HG02885 (cell line): ENCODE data around the gene MORN1.

Experiments
- ATAC-seq: cut with Tn5 transposase; IDR thresholded peaks from one replicate; pipeline ENCODE4 v1.9.1; 2021; ENCODE audit warnings: mild to moderate bottlenecking; ENCODE audit not compliant: unreplicated experiment, poor library complexity

Gene MORN1

DNA sequence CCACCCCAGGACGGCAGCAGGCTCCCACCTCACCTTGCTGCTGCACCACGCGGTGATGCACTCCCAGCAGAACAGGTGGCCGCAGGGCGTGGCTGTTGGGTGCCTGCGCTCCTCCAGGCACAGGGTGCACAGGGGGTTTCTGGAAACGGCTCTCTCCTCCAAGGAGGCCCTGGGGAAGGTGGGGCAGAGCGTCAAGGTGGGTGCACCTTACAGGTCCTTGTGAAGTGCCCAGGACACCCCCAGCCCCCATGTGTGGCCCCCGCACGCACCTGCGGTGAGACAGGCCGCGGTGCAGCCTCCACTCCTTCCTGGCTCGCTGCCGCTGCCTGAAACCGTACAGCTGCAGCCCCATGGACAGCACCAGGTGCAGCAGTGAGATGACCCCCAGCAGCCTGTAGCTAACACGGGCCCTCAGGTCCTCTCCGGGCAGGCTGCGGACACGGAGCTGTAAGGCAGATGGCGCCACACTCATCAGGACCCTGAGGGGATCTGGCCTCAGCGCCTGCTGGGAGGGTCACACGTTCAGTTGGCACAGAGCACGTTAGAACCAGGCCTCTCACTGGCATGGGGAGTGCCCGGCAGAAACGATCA lies 15.2 kb upstream of the MORN1 start:
- ATAC-seq: no peak

DNA sequence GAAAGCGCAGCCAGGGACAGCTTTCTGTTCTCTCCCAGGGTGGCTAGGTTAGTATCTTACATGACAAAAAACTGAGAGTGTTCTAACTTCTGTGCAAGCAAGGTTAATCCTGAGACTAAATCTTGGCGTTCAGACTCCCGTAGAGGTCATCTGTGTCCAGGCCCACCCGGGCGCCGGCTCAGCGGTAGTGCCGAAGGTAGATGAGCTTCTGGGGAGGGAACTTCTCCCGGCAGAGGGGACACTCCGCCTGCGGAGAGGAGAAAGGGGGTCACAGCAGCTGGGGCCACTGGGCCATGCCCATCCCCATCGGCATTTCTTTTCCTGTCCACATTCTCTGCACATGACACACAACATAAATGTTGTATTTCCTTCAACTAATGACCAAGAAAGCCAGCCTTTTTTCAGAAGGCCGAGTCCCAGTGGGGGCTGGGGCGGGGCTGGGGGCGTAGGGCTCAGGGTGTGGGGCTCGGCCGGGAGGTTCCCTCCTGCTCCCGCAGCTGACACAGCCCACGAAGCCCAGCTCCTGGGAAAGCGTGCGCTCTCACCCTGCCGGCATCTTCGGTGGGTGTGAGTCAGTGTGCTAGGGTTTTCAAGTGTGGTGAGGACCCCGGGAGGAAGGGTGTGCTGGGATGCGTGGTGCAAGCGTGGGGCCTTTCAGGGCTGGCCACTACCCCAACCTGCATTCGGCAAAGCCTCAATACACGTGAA lies 14.4 kb upstream of the MORN1 start:
- ATAC-seq: no peak

DNA sequence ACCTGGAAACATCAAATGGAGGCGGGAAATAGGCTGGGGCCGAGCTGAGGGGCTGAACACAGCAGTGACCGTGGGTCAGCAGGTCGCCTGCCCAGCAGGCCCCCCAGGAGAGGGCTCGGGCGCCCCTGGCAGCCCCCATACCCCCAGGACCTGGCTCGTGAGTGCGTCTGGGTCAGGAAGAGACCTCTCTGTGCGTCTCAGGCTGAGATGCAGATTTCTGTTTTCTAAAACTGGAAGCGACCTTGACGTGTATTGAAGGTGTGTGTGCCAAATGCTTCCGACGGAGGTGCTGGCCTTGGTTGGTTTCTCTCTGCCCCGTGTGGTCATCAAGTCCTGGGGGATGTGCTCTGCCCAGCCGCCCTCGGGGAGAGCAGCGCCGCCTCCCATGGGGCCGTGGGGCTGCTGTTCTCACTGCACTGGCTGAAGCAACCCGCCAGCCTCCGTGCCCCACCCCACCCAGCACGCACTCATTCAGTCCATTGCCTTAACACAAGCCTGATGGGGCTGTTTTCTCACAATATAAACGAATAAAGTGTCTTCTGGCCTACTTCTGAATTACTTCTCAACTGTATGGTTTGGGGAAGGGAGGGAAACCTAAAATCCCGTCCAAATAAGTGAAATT lies 13.6 kb upstream of the MORN1 start:
- ATAC-seq: no peak

DNA sequence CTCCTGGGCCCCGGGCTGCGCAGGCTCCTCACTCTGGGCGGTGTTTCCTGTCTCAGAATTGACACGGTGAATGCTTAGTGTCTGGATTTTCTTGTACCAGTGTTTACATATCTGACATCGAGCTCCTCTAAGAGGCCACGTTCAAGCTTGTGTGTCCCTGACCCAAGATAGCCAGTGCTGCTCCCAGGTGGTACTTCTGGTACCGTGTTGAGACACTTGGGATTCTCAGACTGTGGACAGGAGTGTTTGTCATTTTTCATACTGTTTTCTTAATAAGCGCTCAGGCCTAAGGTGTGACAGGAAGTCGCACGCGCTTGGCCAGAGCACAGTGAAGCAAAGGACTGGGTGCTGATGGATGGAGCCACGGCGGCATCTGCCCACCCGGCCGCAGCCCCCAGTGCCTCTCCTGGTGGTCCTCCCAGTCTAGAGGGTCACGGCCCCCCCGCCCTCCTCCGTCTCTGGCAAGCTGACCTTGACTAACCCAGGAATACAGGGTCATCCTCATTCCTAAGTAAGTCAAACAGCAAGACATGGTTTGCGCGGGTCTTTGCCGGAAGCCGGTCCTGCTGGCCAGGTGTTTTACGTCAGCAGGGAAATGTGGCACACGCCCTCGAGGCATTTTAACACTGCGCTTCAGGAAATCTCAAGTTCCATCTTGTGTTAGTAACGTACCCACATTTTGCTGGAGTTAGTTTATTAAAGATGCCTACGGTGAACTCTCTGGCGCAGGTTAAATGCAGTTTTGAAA lies 13.0 kb upstream of the MORN1 start:
- ATAC-seq: no peak

DNA sequence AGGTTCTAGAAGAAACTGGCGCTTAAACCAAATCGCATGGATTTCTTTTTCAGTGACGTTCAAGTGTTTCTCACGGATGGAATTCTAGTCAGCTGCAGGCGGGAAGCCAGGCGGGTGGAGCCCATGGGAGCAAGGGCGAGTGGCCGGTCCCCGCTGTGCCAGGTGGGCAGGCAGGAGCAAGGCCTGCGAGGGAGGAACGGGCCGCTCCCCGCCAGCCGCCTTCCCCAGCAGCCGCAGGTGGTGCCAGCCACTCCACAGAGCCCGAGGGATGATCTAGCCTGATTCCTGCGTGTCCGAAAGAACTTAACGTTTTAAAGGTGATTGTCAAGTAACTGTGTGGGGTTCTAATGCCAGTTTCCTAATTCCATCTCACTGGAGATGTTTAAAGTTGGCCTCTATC lies 11.9 kb upstream of the MORN1 start:
- ATAC-seq: no peak

DNA sequence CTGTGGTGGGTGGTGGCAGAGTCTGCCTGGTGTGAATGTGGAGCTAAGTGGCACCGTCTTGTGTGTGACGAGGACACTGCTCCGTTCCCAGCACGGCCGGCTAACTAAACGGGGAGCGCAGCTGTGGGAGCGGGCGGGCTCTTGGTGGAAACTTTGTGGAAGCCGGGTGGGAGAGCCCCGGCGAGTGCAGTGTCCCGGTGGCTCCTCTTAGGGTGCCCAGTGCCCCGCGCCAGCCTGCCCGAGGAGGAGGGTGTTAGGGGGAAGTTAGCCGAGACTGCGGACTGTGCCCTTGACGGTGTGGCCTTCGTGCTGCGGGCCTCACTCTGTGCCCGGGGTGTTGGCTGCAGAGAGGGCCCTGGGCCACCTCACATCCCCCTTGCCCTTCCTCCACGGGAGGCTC lies 11.1 kb upstream of the MORN1 start:
- ATAC-seq: no peak

DNA sequence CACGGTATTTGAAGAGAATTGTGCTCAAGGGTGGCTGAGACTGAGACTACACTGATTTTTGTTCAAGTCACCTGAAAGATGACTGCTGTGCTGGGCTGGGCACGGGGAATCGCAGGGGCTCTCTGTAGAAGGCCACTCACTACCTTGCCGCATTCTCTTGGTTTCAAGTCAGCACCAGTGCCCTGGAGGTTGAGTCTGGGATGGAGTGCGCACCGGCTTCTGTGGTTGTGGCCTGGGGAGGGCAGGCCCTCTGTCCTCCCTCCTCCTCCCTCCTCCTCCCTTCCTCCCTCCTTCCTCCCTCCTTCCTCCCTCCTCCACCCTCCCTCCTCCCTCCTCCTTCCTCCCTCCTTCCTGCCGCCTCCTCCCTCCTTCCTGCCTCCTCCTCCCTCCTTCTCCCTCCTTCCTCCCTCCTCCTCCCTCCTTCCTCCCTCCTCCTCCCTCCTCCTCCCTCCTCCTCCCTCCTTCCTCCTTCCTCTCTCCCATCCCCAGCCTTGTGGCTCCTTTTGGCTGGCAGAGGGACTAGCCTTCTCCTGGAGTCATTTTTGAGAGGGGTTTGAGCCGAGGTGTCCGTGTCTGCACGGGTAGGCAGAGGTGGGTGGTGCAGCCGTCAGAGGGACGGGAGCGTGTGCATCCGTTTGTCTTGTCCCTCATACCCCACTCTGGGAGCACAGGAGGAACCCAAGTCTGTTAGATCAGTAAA lies 9.7 kb upstream of the MORN1 start:
- ATAC-seq: no peak

DNA sequence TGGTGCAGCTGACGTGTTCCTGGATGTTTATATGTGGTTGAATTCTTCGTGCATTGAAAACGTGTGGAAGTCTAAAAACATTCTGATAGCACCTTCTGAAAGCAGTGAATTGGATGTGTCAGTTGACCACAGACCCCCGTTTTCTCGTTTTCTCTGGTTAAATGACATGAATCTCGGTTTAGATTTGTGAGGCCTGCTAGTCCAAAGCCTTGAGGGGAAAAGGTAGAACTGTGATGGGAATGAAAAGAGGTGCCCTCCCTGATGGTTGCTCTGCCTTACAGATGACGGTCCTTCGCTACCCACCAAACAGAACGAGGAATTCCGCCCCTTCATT lies 9.2 kb upstream of the MORN1 start:
- ATAC-seq: no peak

DNA sequence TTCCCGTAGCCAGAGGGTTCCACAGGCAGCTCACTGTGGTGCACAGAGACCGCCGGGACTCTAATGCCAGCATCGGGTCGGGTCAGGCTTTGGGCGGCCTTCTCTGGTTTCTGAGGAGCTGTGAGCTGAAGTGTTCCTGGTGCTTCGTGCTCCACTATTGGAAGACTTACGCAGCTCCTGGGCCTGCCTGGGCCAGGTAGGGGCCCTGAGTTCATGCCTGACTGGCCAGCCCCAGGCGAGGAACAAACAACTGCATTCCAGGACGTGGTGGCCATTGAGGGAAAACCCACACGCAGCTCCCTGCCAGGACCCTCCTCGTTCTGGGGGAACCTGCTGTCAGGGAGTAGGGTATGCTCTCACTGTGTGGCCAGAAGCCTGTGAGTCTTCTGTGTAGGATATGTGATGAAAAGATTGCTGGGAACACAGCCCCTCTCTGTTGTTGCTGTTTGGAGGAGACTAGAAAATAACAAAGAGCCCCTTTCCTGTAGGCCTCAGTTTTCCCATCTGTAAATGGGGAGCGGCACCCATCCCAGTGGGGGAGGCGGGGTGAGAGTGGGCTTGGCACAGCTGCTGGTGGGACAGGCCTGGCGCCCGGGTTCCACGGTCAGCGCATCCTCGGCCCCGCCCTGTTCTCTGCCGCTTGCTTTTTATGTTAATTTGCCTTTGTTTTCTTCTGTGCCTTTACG lies 8.7 kb upstream of the MORN1 start:
- ATAC-seq: no peak

DNA sequence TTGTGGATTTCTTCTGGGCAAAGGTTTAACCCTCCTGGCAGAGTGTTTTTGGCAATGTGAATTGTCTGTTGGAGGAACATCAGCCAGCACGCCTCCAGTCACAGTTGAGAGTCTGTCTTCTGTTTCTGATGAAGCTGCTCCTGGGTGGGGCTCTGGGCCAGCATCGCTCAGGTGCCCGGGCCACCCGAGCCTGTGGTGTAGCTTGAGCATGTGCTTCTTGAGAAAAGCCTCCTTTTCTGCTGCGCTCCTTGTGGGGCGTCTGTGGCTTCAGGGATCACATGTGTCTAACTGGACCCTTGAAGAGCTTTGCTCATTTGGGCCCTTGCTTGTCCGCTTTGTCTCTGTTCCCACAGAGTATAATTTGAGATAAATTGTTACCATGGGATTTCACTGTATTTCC lies 7.5 kb upstream of the MORN1 start:
- ATAC-seq: no peak

DNA sequence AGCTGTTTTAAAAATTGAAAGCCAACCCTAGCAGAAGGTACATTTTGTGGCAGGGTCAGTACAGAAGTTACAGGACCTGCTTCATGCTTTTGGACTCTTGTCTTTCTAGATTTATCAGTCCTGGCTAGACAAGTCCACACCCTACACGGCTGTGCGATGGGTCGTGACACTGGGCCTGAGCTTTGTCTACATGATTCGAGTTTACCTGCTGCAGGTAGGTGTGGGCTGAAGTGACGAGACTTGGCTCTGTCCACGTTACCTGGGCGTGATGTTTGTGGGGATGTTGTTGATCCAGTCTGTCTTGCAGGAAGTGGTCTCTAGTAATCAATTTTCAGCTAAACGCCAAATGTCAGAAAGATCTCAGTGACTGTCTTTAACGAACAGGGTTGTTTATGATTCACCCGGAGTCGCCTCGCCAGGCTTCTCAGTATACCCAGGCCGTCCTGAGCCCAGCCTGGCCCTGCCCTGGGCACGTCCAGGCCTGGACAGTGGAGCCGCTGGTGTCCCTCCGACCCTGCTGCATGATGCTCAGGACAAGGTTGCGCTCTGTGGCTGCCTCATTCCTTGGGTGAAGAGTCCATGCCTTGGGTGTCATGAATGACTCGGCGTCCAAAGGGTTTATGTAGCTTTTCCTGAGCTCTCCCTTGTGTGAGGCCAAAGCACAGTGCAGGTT lies 5.8 kb upstream of the MORN1 start:
- no peak for ATAC-seq

DNA sequence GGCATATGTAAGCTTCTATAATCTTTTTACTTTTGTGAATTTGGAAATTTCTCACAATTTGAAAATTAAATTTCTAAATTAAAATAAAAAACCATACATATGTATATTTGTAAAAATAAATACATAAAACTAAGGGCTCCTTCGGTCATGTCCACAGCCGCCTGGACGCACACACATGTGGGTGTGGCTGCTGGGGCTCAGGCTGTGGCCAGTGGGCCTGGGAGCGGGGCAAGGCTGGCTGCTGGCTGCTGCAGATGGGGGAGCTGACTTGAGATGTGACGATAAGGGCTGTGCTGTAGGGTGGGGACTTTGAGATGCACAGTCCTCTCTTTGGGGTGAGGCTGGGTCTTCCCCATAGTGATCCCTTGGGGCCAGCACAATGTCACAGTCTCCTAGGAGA lies 5.1 kb upstream of the MORN1 start:
- ATAC-seq: no peak

DNA sequence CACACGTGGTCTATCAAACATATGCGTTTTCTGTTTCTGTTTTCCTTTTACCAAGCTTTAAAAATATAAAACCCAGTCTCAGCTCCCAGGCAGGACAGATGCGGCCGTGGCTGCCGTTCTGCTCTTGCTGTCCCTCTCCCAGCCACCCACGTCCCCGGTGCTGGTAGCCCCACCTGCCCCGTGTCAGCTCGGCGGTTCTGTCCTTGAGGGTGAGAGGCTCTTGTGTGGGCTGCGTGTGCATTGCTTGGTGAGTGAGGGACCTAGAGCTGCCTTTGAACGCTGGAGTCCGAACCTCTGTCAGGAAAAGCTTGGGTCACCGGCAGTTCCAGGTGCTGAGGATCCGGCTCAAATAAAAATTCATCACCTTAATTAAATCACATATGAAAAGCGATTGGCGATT lies 4.7 kb upstream of the MORN1 start:
- ATAC-seq: no peak

DNA sequence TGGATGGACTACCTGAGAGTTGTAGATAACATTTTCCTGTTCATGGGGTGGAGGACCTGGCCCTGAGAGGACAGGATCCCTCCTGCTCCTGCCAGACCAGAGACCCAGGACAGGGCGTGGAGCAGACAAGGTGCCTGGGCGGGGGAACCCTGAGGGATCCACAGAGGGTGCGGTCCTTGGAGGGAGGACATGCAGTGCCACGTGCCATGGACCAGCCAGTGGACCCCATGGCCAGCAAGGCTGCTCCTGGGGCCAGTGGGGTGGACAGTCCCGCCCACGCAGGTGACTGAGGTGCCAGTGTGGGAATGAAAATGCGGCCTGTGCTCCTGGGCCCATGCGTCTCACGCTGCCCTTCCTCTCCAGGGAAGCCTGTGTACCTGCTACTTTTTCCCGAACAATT lies 3.9 kb upstream of the MORN1 start:
- no peak for ATAC-seq

DNA sequence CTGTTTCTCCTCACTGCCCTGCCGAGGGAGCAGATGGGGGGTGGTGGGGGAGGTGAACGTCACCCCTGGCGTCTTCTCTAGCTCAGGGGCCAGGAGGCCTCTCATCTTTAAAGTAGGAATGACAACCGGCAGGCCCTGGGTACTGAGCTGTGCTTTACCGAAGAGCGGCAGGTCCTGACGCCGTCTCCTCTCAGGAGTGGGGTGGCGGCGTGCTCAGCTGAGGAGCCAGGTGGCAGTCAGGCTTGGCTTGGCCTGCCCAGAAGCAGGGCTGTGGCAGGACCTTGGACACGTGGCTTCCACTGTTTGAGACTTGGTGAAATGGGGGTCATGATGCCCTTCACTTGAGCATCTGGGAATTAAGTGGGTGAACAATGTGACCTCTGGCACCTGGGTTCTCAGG lies 3.4 kb upstream of the MORN1 start:
- no peak for ATAC-seq

DNA sequence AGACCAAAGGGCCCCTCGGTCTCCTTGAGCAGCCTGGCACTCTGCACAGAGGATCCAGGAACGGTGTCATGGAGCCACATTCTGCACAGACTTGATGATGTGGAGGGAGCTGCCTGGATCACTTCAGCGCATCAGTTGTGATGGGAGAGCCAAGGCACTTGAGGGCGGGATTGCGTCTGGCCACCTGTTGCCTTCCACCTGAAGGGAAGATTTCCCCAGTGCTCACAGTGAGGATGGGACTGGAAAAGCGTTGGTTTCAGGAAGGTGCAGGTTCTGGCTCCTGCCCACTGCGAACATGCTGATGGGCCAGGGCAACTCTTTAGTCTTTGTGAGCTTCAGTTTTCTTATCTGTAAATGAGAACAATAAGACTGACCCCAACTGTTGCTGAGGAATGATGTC lies 2.9 kb upstream of the MORN1 start:
- ATAC-seq: no peak

DNA sequence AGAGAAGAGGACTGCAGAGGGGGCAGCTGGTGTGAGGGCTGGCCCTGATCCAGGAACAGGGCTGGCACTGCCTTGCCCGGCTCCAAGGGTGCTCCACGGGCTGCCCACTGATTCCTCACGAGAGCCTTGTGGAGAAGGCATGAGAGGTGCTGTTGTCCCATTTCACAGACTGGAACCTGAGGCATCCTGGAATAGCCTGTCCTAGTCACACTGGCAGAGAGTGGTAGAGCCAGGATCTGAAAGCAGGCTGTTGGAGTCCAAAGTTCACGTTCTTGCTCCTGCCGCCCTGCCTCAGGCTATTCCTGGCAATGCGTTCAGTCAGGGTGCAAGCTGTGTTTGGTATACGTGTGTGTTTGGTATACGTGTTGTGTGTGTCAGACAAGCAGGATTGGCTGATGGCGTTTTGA lies 2.1 kb upstream of the MORN1 start:
- ATAC-seq: no peak

DNA sequence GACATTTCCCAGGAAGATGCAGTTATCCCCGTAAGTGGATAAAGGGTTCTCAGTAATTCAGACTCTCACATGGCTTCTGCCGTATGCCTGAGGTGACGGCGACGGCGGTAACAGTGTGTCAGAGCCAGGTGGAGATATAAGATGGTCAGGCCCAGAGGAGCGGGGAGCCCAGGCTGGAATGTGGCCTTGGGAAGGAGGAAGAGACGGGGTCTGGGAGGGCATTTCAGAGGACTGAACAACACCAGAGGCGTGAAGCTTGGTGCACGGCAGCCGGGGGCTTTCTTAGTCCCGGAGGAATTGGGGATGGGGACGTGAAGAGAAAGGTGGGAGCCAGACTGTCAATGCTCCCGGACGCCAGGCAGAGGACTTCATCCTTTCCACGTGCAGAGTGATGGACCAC lies 1.3 kb upstream of the MORN1 start:
- no peak for ATAC-seq

DNA sequence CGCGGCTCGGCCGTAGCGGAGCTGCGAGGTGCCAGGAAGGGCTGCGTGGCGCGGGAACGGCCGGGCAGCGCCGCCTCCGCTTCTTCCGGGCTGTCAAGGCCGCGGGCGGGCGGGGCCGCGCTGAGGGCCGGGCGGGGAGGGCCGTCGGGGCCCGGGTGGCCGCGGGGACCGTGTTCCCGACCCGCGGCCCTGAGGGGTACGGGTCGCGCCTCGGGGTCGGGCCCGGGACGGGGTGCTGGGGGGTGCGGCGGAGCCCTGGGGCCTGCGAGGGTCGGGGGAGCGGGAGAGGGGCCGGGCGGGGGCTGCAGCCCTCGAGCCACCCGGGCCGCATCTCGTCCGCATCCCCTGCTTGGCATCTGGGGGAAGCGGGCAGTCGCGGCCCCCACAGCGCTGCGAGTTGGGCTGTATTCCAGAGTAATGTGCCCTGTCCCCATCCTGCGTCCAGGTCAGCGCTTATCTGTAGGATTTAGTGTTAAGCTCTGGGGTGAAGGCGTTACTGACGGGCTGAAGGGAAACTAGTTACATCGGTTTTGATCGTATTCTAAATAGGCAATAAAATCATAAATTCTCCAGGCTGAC lies 666 bp upstream of the MORN1 start:
- peak; percentile 16 for ATAC-seq
